GOT3 (cell line): ENCODE data around the gene BANF2.

ENCODE experiments used
- DNase-seq: peaks from one replicate; lab custom pipeline; 2025; ENCODE audit warnings: mixed read lengths; lab: John Stamatoyannopoulos, UW

The BANF2 gene

GRCh38 chr20:17710379-17711266, 10.9 kb downstream of the BANF2 start:
- no peak for DNase-seq

GRCh38 chr20:17711267-17711627, 11.5 kb downstream of the BANF2 start:
- DNase-seq: no peak

DNA sequence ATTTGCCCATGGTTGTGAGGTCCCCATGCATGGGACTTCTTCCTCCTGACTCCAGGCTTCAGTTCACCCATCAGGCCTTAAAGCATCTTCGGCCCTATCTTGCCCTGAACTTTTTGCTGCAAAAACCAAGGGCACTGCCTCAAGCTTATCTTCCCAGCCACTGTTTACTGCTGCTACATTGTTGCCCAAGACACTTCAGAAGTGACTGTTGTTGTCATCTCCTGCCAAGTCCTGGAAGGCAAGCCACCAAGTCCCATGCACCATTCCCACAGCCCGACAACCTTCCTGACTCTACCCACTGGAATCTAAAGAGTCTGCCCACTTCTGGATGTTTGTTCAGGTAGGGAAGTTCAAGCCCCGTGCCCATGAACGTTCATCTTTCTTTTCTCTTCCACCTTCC, 12.4 kb downstream of the BANF2 start:
- no peak for DNase-seq

GRCh38 chr20:17712708-17713107, 12.9 kb downstream of the BANF2 start:
- DNase-seq: no peak

DNA sequence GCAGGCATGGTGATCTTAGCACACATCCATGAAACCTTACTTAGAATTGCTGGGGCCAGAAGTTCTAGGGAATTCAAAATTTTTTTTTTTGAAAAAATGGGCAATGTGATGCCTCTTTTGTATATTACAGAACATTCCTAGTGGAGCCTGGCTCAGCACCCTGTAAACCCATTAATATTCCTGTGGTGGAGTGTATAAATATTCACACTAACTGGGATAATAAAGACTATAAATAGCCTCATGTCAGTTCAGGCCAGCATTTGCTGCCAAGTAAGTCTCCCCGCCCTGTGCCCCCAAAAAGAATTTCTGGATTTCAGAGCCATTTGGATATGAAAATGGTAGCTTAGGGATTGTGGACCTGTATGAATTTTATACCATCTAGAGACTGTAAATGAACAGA, 14.8 kb downstream of the BANF2 start:
- no peak for DNase-seq

- no peak for DNase-seq
These were observed 15.3 kb downstream of the BANF2 start for GRCh38 chr20:17715075-17715474.

GRCh38 chr20:17716331-17716730, 16.6 kb downstream of the BANF2 start:
- DNase-seq: no peak

DNA sequence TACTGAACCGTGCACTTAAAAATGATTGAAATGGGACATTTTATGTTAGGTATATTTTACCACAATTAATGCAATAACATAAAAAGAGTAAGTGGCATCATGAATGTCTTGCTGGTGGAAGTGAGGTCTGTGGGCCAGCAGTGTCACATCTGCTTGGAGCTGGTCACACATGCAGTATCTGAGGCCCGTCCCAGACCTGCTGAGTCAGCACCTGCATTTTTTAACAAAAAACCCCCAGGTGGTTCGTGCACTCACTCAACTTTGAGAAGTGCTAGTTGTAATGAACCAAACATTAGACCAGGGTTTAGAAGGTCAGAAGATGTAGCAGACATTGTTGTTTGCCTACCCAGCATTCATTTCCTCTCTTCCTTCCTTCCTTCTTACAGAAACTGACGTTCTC, 21.0 kb downstream of the BANF2 start:
- no peak for DNase-seq

- no peak for DNase-seq
These were observed 22.2 kb downstream of the BANF2 start for GRCh38 chr20:17721802-17722486.

GRCh38 chr20:17722493-17723300, 22.9 kb downstream of the BANF2 start:
- no peak for DNase-seq

GRCh38 chr20:17723301-17723691, 23.5 kb downstream of the BANF2 start:
- no peak for DNase-seq

DNA sequence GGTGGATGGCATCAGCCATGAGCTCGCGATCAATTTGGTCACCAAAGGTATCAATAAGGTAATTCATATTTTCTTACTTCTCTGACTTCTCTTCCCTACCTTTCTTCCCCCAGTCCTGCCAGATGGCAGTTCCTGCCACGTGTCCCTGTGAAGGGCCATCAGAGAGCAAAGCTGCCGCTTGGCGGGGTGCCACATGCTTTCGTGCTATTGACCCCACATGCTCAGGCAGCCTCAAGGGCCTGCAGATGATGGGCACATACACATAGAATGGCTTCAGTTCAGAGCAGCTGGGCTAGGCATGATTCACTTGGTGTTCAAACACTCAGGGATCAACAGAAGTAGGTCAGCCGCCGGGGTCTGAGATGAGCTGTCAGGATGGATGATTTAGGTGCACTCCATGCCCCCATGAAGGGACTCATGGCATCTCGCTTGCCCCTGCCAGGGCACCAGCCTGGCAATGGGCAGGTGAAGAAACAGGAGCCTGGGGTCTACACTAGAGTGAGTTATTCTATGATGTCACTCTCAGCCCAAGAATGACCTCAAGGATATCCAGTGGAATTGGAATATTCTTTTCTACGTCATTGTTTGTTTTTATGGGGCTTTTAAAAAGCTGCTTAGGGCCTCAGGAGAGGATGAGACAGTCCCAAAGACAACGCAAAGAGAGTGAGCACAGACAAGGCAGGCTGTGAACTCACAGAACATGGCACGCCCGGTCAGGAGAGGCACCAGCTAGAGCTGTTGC, 25.5 kb downstream of the BANF2 start:
- DNase-seq: no peak

GRCh38 chr20:17726902-17727301, 27.1 kb downstream of the BANF2 start:
- no peak for DNase-seq

DNA sequence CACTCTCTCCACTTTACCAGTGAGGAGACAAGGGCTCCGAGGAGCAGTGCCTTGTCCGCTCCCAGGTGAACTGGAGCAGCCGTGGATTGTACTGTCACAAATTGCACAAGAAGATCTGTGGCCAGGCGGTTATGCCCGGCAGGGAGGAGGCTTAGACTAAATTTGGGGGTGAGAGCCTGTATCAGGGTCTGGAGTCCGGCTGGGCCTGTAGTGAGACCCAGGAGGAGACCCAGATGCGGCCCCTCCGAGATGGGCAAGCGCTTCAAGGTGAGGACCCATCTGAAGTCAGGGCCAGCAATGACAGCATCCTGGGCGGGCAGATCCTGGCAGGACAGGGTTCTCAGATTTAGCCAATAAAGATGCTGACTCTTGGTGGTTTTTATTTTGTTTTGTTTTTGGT, 27.6 kb downstream of the BANF2 start:
- DNase-seq: no peak

DNA sequence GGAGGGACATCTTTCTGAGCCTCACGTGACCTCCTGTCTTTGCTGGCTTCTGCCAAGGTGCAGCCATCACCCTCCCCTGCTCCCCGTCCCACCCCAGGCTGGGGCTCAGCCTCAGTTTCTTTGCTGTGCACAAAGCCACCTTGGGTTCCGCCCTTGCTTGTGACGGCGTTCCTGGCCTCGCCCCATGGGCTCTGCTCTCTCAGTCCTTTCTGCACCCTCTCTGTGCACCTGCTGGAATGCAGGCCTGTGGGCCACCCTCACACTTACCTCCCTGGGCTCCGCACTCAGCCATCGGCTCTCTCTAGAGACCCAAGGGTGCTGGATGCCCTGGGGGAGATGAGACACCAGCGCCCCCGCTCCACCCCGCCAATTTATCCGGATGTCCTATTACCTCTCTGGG, 28.3 kb downstream of the BANF2 start:
- no peak for DNase-seq

DNA sequence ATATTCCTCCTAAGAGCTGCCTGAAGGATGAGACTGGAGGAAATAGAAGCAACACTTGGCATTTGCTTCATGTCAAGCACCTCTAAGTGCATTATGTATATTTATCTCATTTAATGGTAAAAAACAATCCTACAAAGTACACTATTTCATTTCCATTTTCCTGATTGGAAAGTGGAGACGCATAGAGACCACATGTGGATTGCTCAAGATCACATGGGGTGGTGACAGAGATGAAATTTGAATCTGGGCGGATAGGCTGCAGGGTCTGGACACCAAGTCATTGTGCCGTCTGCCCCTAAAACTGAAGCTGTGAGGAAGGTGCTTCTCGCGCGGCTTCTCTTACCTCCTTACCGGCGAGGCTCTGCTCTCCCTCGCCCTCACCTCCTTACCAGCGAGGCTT, 30.3 kb downstream of the BANF2 start:
- no peak for DNase-seq

DNA sequence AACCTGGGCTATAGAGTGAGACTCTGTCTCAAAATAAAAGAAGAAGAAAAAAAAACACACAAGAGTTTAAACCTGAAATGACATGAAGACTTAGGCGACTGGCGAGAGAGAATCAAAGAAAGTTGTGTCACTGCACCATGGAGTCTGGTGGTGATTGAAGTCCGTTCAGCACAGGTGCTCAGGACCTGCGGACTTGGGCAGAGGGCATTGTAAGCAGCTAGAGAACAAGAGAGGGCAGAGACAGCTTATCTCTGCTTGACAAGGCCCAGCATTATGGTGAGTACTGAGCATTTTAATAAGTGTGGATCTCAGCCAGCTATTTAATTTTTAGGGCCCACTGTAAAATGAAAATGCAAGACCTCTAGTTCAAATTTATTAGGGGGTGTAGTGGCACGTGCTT, 31.5 kb downstream of the BANF2 start:
- DNase-seq: no peak

GRCh38 chr20:17732907-17733521, 33.2 kb downstream of the BANF2 start:
- DNase-seq: no peak

DNA sequence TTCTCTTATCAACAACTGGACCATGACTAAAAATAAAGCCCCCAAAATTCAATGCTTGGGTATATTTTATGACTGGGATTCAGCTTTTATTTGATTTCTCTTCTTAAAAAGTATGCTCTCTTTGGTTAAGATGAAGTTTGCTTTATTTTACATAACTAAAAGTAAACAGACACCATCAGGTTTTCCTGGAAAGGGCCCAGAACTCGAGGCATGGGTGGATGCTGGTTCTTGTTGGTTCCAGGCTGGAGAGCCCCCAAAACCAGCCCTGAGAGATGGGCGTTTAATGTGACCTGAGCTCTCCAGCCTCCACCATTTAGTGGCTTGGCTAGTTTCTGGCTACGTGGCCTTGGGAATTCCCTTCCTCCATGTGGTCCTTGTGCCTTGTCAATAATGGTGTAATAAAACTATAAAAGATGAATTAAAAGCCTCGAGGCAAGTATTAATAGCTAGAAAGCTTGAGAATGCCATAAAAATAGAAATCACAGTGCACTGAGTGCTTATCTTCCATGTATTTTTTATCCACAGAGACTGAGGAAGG, 34.1 kb downstream of the BANF2 start:
- DNase-seq: no peak

DNA sequence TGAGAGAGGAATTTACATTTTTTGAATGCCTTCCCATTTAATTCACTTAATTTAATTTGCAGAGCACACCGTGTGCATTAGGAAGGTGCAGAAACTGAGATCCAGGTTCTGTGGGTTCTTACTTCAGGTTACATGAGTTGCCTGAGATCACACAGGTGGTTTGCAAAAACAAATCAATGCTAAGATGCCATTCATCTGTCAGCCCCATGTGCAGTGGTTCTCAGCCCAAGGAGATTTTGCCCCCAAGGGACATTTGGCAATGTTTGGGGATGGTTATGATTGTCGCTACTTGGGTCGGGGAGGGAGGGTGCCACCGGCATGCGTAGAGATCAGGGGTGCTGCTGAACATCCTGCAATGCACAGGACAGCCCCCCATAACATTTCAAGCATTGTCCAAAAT, 34.6 kb downstream of the BANF2 start:
- DNase-seq: no peak

- DNase-seq: no peak
These were observed 35.5 kb downstream of the BANF2 start for GRCh38 chr20:17735206-17735804.
